ENCODE data around the gene METTL14.

Gene METTL14

DNA sequence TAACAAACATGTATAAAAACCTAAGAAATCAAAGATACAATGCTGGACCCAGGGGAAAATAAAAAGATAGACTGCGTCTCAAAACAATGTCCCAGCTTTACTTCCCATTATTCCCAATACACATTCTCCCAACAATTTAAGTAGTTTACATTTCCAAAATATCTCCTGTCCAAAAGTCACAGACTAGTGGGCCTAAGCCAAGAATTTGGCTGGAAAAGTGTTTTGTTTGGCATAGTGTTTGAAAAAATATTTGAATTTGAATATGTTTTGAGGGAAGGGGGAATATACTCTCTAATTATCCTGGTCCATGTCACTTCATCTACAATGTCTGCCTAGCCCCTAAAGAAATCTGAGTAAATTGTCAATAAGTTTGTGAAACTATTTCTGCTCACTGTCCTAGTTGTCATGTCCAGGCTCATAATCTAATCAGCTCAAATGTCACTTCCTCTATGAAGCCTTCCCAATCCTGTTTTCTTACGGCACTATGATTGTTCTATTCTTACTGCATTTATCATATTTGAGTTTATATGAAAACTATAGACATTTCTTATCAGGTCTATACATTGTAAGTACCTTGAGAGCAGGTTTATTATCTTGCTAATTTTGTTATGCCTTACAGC lies 76.3 kb downstream of the METTL14 start:
- no peak for DNase-seq

DNA sequence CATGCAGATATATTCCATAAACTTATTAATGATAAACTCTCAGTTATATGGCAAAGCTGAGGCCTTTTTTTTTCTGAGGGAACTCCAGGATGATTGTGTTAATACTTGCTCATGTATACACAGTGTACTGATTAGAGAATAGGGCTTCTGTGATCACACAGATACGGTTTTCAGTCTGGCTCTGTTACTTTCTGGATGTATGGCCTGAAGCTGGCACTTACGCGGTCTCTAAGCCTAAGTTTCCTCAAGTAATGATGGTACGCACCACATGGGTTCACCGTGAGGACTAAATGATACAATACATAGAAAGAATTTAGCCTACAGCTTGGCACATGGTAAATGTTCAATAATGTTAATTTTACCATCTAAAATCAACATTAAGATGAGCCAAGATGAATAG lies 77.0 kb downstream of the METTL14 start:
- no peak for DNase-seq

DNA sequence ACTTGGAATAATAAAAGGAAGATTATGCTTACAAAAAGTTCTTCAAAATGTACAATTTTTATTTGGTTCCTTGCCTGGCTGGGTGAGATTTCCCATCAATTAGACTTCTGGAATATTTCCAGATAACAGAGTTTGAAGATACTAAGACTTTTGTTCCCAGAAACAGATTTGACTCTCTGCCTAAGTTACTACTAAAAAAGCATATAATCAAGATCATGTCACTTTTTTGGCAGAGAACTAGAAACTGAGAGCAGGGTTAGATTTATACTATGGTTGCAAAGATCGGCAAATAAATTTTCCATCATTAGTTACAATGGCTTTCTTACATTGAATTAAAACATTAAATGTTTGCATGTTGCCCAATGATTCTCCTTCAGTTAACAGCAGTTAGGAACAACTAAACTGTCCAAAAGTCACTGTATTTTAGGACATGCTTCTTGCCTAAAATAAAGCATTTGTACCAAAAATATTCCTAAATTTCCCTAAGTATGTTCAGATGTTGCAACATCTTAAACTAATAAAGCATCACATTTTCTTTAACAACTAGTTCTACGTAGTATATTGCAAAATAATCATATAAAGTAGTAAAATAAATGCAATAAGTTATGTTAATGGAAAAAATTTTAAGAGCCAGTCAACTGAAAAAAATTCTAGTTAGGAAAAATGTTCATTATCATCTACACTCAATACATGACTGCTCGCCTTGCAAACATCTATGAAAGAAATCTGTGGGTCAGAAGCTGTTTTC lies 77.7 kb downstream of the METTL14 start:
- DNase-seq, result no peak
